D721Med (cell line): Measurements from ENCODE around the gene NEK7.

Experiments
- DNase-seq: peaks from one replicate; pipeline ENCODE4 v3.0.0; 2011; ENCODE audit warnings: low spot score; ENCODE audit not compliant: insufficient read length
- FAIRE-seq: peaks from 2 replicates; lab custom pipeline; 2011; peaks lifted over from hg19 to GRCh38; lab: Jason Lieb, UNC
- TF ChIP-seq, protein P1 (sequence below): IDR thresholded peaks from 2 replicates; pipeline ENCODE4 v1.5.1; 2012; ENCODE audit warnings: mild to moderate bottlenecking, control low read depth; ENCODE audit not compliant: insufficient read depth; ENCODE audit errors: missing control alignments

The NEK7 gene

DNA sequence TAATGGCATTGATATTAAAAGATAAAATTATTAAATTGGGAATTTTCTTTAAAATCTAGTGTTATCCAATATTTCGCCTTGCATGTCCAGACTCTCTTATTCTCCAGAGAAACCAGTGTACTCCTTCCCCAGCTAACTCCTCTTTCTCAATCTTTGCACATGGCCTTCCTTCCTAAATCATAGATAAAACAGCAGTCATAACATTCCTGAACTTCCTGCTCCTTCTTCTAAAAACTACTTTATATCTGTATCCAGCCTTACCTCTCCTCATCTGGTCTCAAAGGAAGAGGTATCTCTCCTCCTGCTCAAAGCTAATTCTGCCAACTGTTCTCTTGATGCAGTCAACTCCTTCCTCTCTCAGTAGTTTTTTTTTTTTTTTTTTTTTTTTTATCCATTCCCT is 39.5 kb upstream of the NEK7 start:
- no peak for FAIRE-seq
- TF ChIP-seq, protein P1, sequence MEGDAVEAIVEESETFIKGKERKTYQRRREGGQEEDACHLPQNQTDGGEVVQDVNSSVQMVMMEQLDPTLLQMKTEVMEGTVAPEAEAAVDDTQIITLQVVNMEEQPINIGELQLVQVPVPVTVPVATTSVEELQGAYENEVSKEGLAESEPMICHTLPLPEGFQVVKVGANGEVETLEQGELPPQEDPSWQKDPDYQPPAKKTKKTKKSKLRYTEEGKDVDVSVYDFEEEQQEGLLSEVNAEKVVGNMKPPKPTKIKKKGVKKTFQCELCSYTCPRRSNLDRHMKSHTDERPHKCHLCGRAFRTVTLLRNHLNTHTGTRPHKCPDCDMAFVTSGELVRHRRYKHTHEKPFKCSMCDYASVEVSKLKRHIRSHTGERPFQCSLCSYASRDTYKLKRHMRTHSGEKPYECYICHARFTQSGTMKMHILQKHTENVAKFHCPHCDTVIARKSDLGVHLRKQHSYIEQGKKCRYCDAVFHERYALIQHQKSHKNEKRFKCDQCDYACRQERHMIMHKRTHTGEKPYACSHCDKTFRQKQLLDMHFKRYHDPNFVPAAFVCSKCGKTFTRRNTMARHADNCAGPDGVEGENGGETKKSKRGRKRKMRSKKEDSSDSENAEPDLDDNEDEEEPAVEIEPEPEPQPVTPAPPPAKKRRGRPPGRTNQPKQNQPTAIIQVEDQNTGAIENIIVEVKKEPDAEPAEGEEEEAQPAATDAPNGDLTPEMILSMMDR = no peak
- DNase-seq = no peak

DNA sequence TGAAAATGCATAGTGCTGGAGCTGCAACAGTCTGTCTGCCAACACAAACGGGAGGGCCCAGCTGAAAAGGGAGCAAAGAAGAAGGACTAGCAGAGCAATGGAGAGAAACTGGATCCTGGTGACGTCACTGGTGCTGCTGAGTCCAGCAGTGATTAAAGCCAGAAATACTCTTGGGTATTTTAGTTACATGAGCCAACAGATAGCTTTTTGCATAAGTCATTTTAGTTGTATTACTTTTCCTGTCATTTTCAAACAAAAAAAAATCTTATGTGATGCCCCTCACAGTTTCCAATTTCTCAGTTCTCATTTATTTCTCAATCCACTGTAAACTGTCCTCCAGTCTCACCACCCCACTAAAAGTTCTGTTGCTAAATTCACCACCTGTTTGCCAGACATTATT is 38.7 kb upstream of the NEK7 start:
- no peak for FAIRE-seq

GRCh38 chr1:198119906-198120305 is 36.9 kb upstream of the NEK7 start:
- DNase-seq = no peak
- no peak for FAIRE-seq
- TF ChIP-seq, protein P1 = no peak

More for the DNA sequence above, 38.7 kb upstream of the NEK7 start:
- TF ChIP-seq, protein P1 = no peak
- DNase-seq = no peak

DNA sequence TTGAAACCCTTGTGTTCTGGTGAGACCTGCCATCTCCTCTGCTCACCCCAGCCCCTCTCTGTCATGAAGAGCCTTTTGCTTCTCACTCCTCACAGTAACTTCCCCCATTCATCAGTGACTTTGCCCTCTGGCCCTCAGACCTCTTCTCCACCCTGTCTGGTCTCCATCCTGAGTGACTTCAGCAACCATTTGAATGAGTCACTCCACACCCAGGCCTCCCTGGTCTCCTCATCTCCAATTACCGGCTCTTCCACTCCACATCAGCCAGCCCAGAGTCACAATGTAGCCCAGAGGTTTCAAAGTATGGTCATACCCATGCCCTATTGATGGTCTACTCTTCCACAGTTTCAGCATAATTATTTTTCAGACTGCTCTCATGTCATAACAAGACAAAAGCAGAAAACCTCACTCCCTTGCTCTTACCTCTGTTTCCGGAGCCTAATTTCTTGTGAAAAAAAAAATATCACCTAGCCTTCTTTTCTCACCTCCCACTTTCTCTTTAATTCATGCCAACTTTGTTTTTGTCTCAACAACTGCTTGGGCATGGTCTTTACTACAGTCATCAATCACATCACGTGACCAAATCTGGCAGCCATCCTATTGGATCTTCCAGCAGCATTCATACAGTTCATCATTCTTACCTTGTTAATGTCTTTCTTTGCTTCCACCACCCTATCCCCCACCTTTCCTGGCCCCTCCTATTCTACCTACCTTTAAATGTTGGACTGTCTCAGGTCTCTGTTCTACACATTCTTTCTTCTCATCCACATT is 35.6 kb upstream of the NEK7 start:
- FAIRE-seq = no peak

DNA sequence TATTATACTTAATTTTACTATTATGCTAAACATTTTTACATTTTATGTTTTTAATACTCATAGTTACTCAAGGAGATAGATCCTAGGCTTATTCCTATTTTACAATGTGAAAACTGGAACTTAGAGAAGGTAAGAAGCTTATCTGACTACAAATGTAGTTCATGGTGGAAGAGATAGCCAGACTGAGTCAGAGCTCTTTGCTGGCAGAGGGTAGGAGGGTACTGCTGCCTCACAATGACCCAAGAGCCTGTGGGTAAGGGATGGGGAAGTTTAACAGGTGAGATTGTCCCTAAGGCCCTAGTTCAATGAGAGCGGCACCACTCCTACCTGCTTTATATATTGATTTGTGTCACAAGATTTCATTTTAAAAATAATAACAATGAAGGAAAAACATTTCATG is 34.1 kb upstream of the NEK7 start:
- TF ChIP-seq, protein P1 = no peak
- FAIRE-seq (no peak), DNase-seq (no peak)

More for the DNA sequence above, 35.6 kb upstream of the NEK7 start:
- no peak for DNase-seq
- TF ChIP-seq, protein P1 = no peak

- DNase-seq = no peak
- TF ChIP-seq, protein P1 = no peak
- peak; percentile 25 for FAIRE-seq
Observed at GRCh38 chr1:198123133-198123532, 33.7 kb upstream of the NEK7 start.

- no peak for FAIRE-seq
- DNase-seq = no peak
- TF ChIP-seq, protein P1 = no peak
Observed at GRCh38 chr1:198124673-198125072, 32.1 kb upstream of the NEK7 start.
